HepG2 (cell line): Measurements from ENCODE around the gene ABCC5. TPM values are rescaled to one million over a fixed set of nuclear protein-coding genes. Genes with fewer than 3 reads are reported as not detected.

Experiments used
- EEA1 ChIP-seq: sonication (generic); formaldehyde crosslinking; IDR thresholded peaks from 2 replicates; pipeline ENCODE4 v1.5.1; 2020; ENCODE audit warnings: mild to moderate bottlenecking, missing genetic modification reagents, borderline replicate concordance
- HNF4A ChIP-seq: sonication (generic); formaldehyde crosslinking; IDR thresholded peaks from 2 replicates; pipeline ENCODE4 v1.4.0; 2020; ENCODE audit warnings: missing genetic modification reagents
- KMT2B ChIP-seq: IDR thresholded peaks from 2 replicates; pipeline ENCODE4 v1.6.1; 2016; ENCODE audit warnings: missing genetic modification reagents, missing compliant biosample characterization
- SOX6 ChIP-seq, 2 experiments: fragments of 450-650 bp in 1 of 2; sonication (generic) in 1 of 2; formaldehyde crosslinking in 1 of 2; IDR thresholded peaks; 2 replicates each; pipeline versions ENCODE4 v1.4.0 to v1.6.1; 2017 to 2020; ENCODE audit warnings: antibody characterized with exemption in 1 of 2, mild to moderate bottlenecking in 1 of 2, missing genetic modification reagents in 1 of 2
- TAF1 ChIP-seq: sonication (generic); formaldehyde crosslinking; IDR thresholded peaks from 2 replicates; pipeline ENCODE4 v1.4.0; 2020; ENCODE audit warnings: missing genetic modification reagents
- TBL1XR1 ChIP-seq: fragments of 150-350 bp; IDR thresholded peaks from 2 replicates; pipeline ENCODE4 v1.6.1; 2014; ENCODE audit warnings: borderline replicate concordance, low read length; ENCODE audit not compliant: partially characterized antibody
- ZHX1 ChIP-seq: sonication (generic); formaldehyde crosslinking; IDR thresholded peaks from 2 replicates; pipeline ENCODE4 v1.8.1; 2022; ENCODE audit warnings: low read depth, mild to moderate bottlenecking, missing genetic modification reagents
- ZNF776 ChIP-seq: sonication (generic); formaldehyde crosslinking; IDR thresholded peaks from 2 replicates; pipeline ENCODE4 v1.4.0; 2020; ENCODE audit warnings: mild to moderate bottlenecking, missing genetic modification reagents
- polyA plus RNA-seq, 8 experiments: library from polyadenylated mRNA; depleted of rRNA in 3 of 8; stranded (reverse) in 7 of 8; unstranded in 1 of 8; fragments of >200 nt; fragmentation: Illumina TruSeq in 4 of 8; extraction: Trizol in 4 of 8; gene quantifications; 2 replicates each; pipeline versions ENCODE4 v1.2.1 to v1.2.3, GENCODE V29; 2011 to 2016; ENCODE audit warnings: low read depth in 4 of 8, missing spikeins in 1 of 8, mixed read lengths in 1 of 8; ENCODE audit not compliant: insufficient read depth in 1 of 8
- total RNA-seq, 5 experiments: library from RNA; depleted of rRNA; stranded (reverse); fragments of >200 nt; fragmentation: Illumina TruSeq; extraction: Trizol; gene quantifications; 2 replicates each; pipeline ENCODE4 v1.2.3, GENCODE V29; 2016; ENCODE audit warnings: low read depth in 1 of 5
- TF ChIP-seq, protein P1 (sequence below): fragments of 450-650 bp; IDR thresholded peaks from 2 replicates; pipeline ENCODE4 v1.6.1; 2016

Gene ABCC5
- total and polyA plus RNA-seq, 2 of the 13 experiments (the other 11 are each of a cell fraction or from before 2014, with no cell fraction given), result 12.5 to 12.7 TPM

DNA sequence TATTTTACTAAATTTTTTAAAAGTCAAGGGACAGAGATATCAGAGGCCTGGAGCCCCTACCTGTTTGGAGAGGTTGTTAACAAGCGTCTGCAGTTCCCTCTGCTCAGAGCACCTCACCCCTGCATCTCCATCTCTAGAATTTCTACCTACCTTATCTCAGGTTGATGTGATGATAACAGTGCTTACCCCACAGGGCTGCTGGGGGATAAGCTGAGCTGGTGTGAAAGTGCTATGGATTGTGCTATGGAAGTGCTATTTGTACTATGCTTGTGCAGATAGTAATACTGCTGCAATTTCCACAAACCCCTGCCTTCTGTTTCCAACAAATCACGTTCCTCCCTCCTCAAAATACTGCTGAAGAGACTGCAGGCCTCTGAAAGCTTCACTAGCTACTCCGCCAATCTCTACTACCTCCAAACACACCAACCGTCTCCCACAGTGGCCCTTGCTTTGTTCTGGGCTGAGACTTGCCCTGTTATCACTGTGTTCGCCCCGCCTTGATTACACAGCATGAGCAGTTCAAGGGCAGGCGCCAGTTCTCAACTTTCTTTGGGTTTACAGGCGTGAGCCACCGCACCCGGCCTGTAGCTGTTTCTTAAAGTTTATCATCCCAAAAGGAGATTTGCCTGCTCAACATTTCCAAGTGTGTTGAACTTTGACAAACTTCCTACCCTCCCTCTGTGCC lies 104.6 kb downstream of the ABCC5 start (continued):
- TF ChIP-seq, protein P1, sequence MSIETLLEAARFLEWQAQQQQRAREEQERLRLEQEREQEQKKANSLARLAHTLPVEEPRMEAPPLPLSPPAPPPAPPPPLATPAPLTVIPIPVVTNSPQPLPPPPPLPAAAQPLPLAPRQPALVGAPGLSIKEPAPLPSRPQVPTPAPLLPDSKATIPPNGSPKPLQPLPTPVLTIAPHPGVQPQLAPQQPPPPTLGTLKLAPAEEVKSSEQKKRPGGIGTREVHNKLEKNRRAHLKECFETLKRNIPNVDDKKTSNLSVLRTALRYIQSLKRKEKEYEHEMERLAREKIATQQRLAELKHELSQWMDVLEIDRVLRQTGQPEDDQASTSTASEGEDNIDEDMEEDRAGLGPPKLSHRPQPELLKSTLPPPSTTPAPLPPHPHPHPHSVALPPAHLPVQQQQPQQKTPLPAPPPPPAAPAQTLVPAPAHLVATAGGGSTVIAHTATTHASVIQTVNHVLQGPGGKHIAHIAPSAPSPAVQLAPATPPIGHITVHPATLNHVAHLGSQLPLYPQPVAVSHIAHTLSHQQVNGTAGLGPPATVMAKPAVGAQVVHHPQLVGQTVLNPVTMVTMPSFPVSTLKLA, result no peak
- TF ChIP-seq KMT2B (CRISPR knock-in tag) (no peak; the same call in 1 of the 2 replicates), TAF1 (CRISPR knock-in tag) (no peak), ZNF776 (no peak), HNF4A (CRISPR knock-in tag) (peak; percentile 40; the same call in 1 of the 2 replicates), EEA1 (no peak), SOX6 (IDR thresholded peaks at IDR 0.05) (no peak), SOX6 (CRISPR knock-in tag; IDR thresholded peaks at IDR 0.05) (peak; percentile 84), TBL1XR1 (no peak), ZHX1 (CRISPR knock-in tag) (no peak)
